ENCODE measurements around the gene TSC2. TPM values are rescaled to one million over a fixed set of nuclear protein-coding genes. Genes with fewer than 3 reads are reported as not detected.

Gene TSC2
- total RNA-seq, 4 donors from 2014 or later: 103 to 193 (median 143) TPM

- Histone ChIP-seq H3K4me3 (no peak overlapping the region), H3K27ac (peak overlapping the region; percentile 10), H3K9me3 (no peaks in the 10 kb centered on the region), H3K36me3 (no peaks in the 10 kb centered on the region), H3K27me3 (no peaks in the 10 kb centered on the region), H3K4me1 (peaks cover 68% of the 10 kb centered on the region)
- 62% methylated on average over 16 of the region's 26 CpGs for WGBS
- DNase-seq (ENCODE audit: low spot score in 2 of 2): peak in 1 of 2 donors; percentile 70
- TF ChIP-seq EP300 (IDR thresholded peaks at IDR 0.05) (no peak), POLR2A (IDR thresholded peaks at IDR 0.05) (no peak), POLR2AphosphoS5 (IDR thresholded peaks at IDR 0.05) (no peak), CTCF (IDR thresholded peaks at IDR 0.05) (no peak)
Observed at GRCh38 chr16:2043667-2044451, 3.9 kb upstream of the TSC2 start.

- no peak for TF ChIP-seq POLR2A (IDR thresholded peaks at IDR 0.05)
- no peak for TF ChIP-seq CTCF (IDR thresholded peaks at IDR 0.05)
- no peak for TF ChIP-seq EP300 (IDR thresholded peaks at IDR 0.05)
- no peak for TF ChIP-seq POLR2AphosphoS5 (IDR thresholded peaks at IDR 0.05)
- 88% methylated on average over 19 of the region's 22 CpGs for WGBS
- peak in 1 of 2 donors; percentile 61 for DNase-seq (ENCODE audit: low spot score in 2 of 2)
- no peaks in the 10 kb centered on the region for H3K9me3 ChIP-seq
- peaks cover 67% of the 10 kb centered on the region for H3K4me1 ChIP-seq
- H3K27ac ChIP-seq: no peak overlapping the region
- H3K36me3 ChIP-seq: no peaks in the 10 kb centered on the region
- H3K4me3 ChIP-seq: no peak overlapping the region
- no peaks in the 10 kb centered on the region for H3K27me3 ChIP-seq
Observed at GRCh38 chr16:2044541-2044940, 3.2 kb upstream of the TSC2 start.

GRCh38 chr16:2045965-2046892 lies 1.6 kb upstream of the TSC2 start:
- no peaks in the 10 kb centered on the region for H3K27me3 ChIP-seq
- H3K36me3 ChIP-seq: peaks cover 7% of the 10 kb centered on the region
- no peaks in the 10 kb centered on the region for H3K9me3 ChIP-seq
- H3K27ac ChIP-seq: no peak overlapping the region
- peaks cover 51% of the 10 kb centered on the region for H3K4me1 ChIP-seq
- DNase-seq (ENCODE audit: low spot score in 2 of 2): peak in 1 of 2 donors; percentile 59
- peak overlapping the region; percentile 75 for H3K4me3 ChIP-seq
- WGBS: 96% methylated on average over 19 of the region's 21 CpGs
- TF ChIP-seq EP300 (IDR thresholded peaks at IDR 0.05) (no peak), POLR2A (IDR thresholded peaks at IDR 0.05) (no peak), POLR2AphosphoS5 (IDR thresholded peaks at IDR 0.05) (no peak), CTCF (IDR thresholded peaks at IDR 0.05) (no peak)

GRCh38 chr16:2046893-2047329 lies 874 bp upstream of the TSC2 start:
- Histone ChIP-seq H3K4me3 (peak overlapping the region; percentile 75), H3K27me3 (no peaks in the 10 kb centered on the region), H3K4me1 (peaks cover 50% of the 10 kb centered on the region), H3K27ac (no peak overlapping the region), H3K9me3 (no peaks in the 10 kb centered on the region), H3K36me3 (peaks cover 13% of the 10 kb centered on the region)
- DNase-seq (ENCODE audit: low spot score in 2 of 2): peak in 1 of 2 donors; percentile 60
- WGBS: 23% methylated on average over 7 of the region's 8 CpGs
- TF ChIP-seq POLR2A (IDR thresholded peaks at IDR 0.05): no peak
- TF ChIP-seq POLR2AphosphoS5 (IDR thresholded peaks at IDR 0.05): no peak
- no peak for TF ChIP-seq EP300 (IDR thresholded peaks at IDR 0.05)
- no peak for TF ChIP-seq CTCF (IDR thresholded peaks at IDR 0.05)
